Measurements from ENCODE around the gene STOM.
"Not testable (repeated sequence)": the region's sequence is repeated elsewhere in the genome, so short reads cannot be mapped to it uniquely, and the experiment has no call there.

STOM gene

GRCh38 chr9:121369595-121370265 lies at the start of gene STOM:
Gene STOM, minus strand, starts transcription at chr9:121370250. Its CDS starts 63 bp downstream, at chr9:121370187.
- H3K4me3 ChIP-seq, result peak within 1 kb of the TSS; percentile 63 to 89 (median 70)

GRCh38 chr9:121411993-121412392 lies 41.9 kb upstream of the STOM start:
- Histone ChIP-seq H3K4me3 (no peak overlapping the region), H3K27ac (no peak overlapping the region)

More at GRCh38 chr9:121369595-121370265, at the start of gene STOM:
- peak within 1 kb of the TSS; percentile 50 to 99 (median 92) for H3K27ac ChIP-seq

GRCh38 chr9:121405899-121406298 lies 35.8 kb upstream of the STOM start:
- H3K27ac ChIP-seq, result no peak overlapping the region
- no peak overlapping the region for H3K4me3 ChIP-seq

- Histone ChIP-seq H3K4me3 (no peak overlapping the region), H3K27ac (no peak overlapping the region)
These were observed 34.9 kb upstream of the STOM start for GRCh38 chr9:121404906-121405305.

GRCh38 chr9:121399883-121400607 lies 30.0 kb upstream of the STOM start:
- Histone ChIP-seq H3K4me3 (no peak overlapping the region), H3K27ac (peak overlapping the region in 1 of 21 experiments; percentile 76)

GRCh38 chr9:121399126-121399882 lies 29.3 kb upstream of the STOM start:
- Histone ChIP-seq H3K4me3 (no peak overlapping the region), H3K27ac (peak overlapping the region in 13 of 21 experiments; percentile 18 to 77 (median 47))

GRCh38 chr9:121398374-121398773 lies 28.3 kb upstream of the STOM start:
- Histone ChIP-seq H3K4me3 (no peak overlapping the region), H3K27ac (peak overlapping the region in 16 of 21 experiments; percentile 1 to 77 (median 40))

GRCh38 chr9:121397277-121397676 lies 27.2 kb upstream of the STOM start:
- H3K27ac ChIP-seq, result peak overlapping the region in 1 of 21 experiments; percentile 77
- not testable (repeated sequence) for H3K4me3 ChIP-seq

GRCh38 chr9:121395558-121395957 lies 25.5 kb upstream of the STOM start:
- no peak overlapping the region for H3K27ac ChIP-seq
- no peak overlapping the region for H3K4me3 ChIP-seq

GRCh38 chr9:121394292-121394691 lies 24.2 kb upstream of the STOM start:
- Histone ChIP-seq H3K4me3 (no peak overlapping the region), H3K27ac (peak overlapping the region in 2 of 21 experiments; percentile 33 to 42)

- H3K4me3 ChIP-seq, result no peak overlapping the region
- peak overlapping the region in 7 of 21 experiments; percentile 5 to 52 (median 31) for H3K27ac ChIP-seq
These were observed 23.3 kb upstream of the STOM start for GRCh38 chr9:121393318-121393717.

- Histone ChIP-seq H3K4me3 (no peak overlapping the region), H3K27ac (no peak overlapping the region)
These were observed 20.3 kb upstream of the STOM start for GRCh38 chr9:121390372-121390771.

- H3K27ac ChIP-seq, result no peak overlapping the region
- H3K4me3 ChIP-seq, result no peak overlapping the region
These were observed 18.3 kb upstream of the STOM start for GRCh38 chr9:121388140-121388905.

- H3K4me3 ChIP-seq, result no peak overlapping the region
- H3K27ac ChIP-seq, result no peak overlapping the region
These were observed 16.6 kb upstream of the STOM start for GRCh38 chr9:121386442-121387175.

GRCh38 chr9:121383715-121384114 lies 13.7 kb upstream of the STOM start:
- H3K4me3 ChIP-seq, result no peak overlapping the region

GRCh38 chr9:121380846-121381245 lies 10.8 kb upstream of the STOM start:
- H3K4me3 ChIP-seq, result no peak overlapping the region
- H3K27ac ChIP-seq, result no peak overlapping the region

More at GRCh38 chr9:121383715-121384114, 13.7 kb upstream of the STOM start:
- no peak overlapping the region for H3K27ac ChIP-seq

- Histone ChIP-seq H3K4me3 (no peak overlapping the region), H3K27ac (no peak overlapping the region)
These were observed 6.3 kb upstream of the STOM start for GRCh38 chr9:121376214-121376830.

- peak overlapping the region in 20 of 21 experiments; percentile 17 to 96 (median 72) for H3K27ac ChIP-seq
- no peak overlapping the region for H3K4me3 ChIP-seq
These were observed 3.1 kb upstream of the STOM start for GRCh38 chr9:121373011-121373729.
